SK-N-SH (cell line): Measurements from ENCODE around the gene NOS1. TPM values are rescaled to one million over a fixed set of nuclear protein-coding genes. Genes with fewer than 3 reads are reported as not detected.

ENCODE experiments used
- CTCF ChIA-PET: fragments of 300-600, 350-600 bp; formaldehyde crosslinking; extraction: SDS; loops from one replicate; lab custom pipeline; 2021; lab: Yijun Ruan, JAX
- POLR2A ChIA-PET: fragments of 350-600 bp; sonication (Branson Sonifier 250); formaldehyde crosslinking; extraction: SDS; loops from one replicate; lab custom pipeline; 2020; ENCODE audit warnings: antibody characterized with exemption, inconsistent platforms; lab: Yijun Ruan, JAX
- DNase-seq: peaks from one replicate; pipeline ENCODE4 v3.0.0; 2012
- H2AFZ ChIP-seq: fragments of 200-600 bp; sonication (generic); 2 replicates; pipeline ENCODE4 v1.8.1; 2016; ENCODE audit warnings: antibody characterized with exemption, mild to moderate bottlenecking, low read depth
- H3F3A ChIP-seq: fragments of 200-600 bp; sonication (generic); replicated peaks from 2 replicates; pipeline ENCODE3; 2016; ENCODE audit warnings: antibody characterized with exemption, mild to moderate bottlenecking; ENCODE audit not compliant: insufficient read depth
- H3K27ac ChIP-seq, 2 experiments: fragments of 200-500 bp in 1 of 2; fragments of 200-600 bp in 1 of 2; sonication (Bioruptor generic) in 1 of 2; sonication (generic), shearing (Covaris generic) in 1 of 2; 2 replicates each; pipeline versions ENCODE4 v1.5.1 to v1.6.1; 2014 to 2016; ENCODE audit warnings: low read depth in 2 of 2, inconsistent platforms in 1 of 2, low read length in 1 of 2, mild to moderate bottlenecking in 1 of 2, mixed read lengths in 1 of 2
- H3K27me3 ChIP-seq: fragments of 200-600 bp; sonication (generic), shearing (Covaris generic); 2 replicates; pipeline ENCODE4 v1.6.1; 2016; ENCODE audit warnings: mixed run types; ENCODE audit not compliant: insufficient read depth
- H3K36me3 ChIP-seq, 2 experiments: fragments of 200-500 bp in 1 of 2; fragments of 200-600 bp in 1 of 2; sonication (Bioruptor generic) in 1 of 2; sonication (generic) in 1 of 2; replicated peaks in 1 of 2; 2 replicates each; pipeline versions ENCODE3 to v1.5.1; 2014 to 2016; ENCODE audit warnings: low read length in 1 of 2, mild to moderate bottlenecking in 1 of 2; ENCODE audit not compliant: insufficient read depth in 2 of 2, control insufficient read depth in 1 of 2
- H3K4me1 ChIP-seq, 2 experiments: fragments of 200-500 bp in 1 of 2; fragments of 200-600 bp in 1 of 2; sonication (Bioruptor generic) in 1 of 2; sonication (generic), shearing (Covaris generic) in 1 of 2; 2 replicates each; pipeline versions ENCODE4 v1.5.1 to v1.6.1; 2014 to 2016; ENCODE audit warnings: low read depth in 1 of 2, low read length in 1 of 2, mixed run types in 1 of 2; ENCODE audit not compliant: insufficient read depth in 2 of 2, control insufficient read depth in 1 of 2
- H3K4me2 ChIP-seq: fragments of 200-600 bp; sonication (generic), shearing (Covaris generic); 2 replicates; pipeline ENCODE4 v1.6.1; 2017; ENCODE audit warnings: mixed run types
- H3K4me3 ChIP-seq, 2 experiments: fragments of 200-500 bp in 1 of 2; fragments of 200-600 bp in 1 of 2; sonication (Bioruptor generic) in 1 of 2; sonication (generic), shearing (Covaris generic) in 1 of 2; 2 replicates each; pipeline versions ENCODE4 v1.5.1 to v1.8.1; 2014 to 2016; ENCODE audit warnings: low read depth in 2 of 2, inconsistent platforms in 1 of 2, low read length in 1 of 2, mild to moderate bottlenecking in 1 of 2, mixed read lengths in 1 of 2, moderate library complexity in 1 of 2
- H3K79me2 ChIP-seq: fragments of 200-600 bp; sonication (generic); 2 replicates; pipeline ENCODE4 v1.8.1; 2017; ENCODE audit warnings: mild to moderate bottlenecking; ENCODE audit not compliant: insufficient read depth
- H3K9ac ChIP-seq: fragments of 200-600 bp; sonication (generic); 2 replicates; pipeline ENCODE4 v1.6.1; 2017; ENCODE audit warnings: mixed run types
- H3K9me2 ChIP-seq: fragments of 200-600 bp; sonication (generic); 2 replicates; pipeline ENCODE4 v1.6.1; 2017; ENCODE audit warnings: mixed run types
- H3K9me3 ChIP-seq: fragments of 200-600 bp; sonication (generic); 2 replicates; pipeline ENCODE4 v1.6.1; 2017; ENCODE audit warnings: mixed run types, mild to moderate bottlenecking, moderate library complexity
- H4K20me1 ChIP-seq: fragments of 200-600 bp; sonication (generic); 2 replicates; pipeline ENCODE4 v1.6.1; 2017; ENCODE audit warnings: mild to moderate bottlenecking, mixed run types; ENCODE audit not compliant: insufficient read depth
- CHD2 ChIP-seq: fragments of 150-350 bp; IDR thresholded peaks from 2 replicates; pipeline ENCODE4 v1.6.1; 2018; ENCODE audit warnings: low read length; ENCODE audit not compliant: partially characterized antibody
- CTCF ChIP-seq: fragments of 200-600 bp; sonication (generic); IDR thresholded peaks from 2 replicates; pipeline ENCODE4 v1.6.1; 2017; ENCODE audit warnings: antibody characterized with exemption, mild to moderate bottlenecking, moderate library complexity
- EP300 ChIP-seq, 2 experiments: IDR thresholded peaks; 2 replicates each; pipeline versions ENCODE4 v1.4.0 to v1.6.1; 2012; ENCODE audit warnings: borderline replicate concordance in 1 of 2, low read depth in 1 of 2, low read length in 1 of 2
- EZH2phosphoT487 ChIP-seq: fragments of 200-600 bp; sonication (generic); IDR thresholded peaks from 2 replicates; pipeline ENCODE4 v1.6.1; 2017; ENCODE audit warnings: low read depth, mixed run types, mild to moderate bottlenecking, antibody characterized with exemption, moderate library complexity, borderline replicate concordance
- FOXJ3 ChIP-seq: sonication (generic); formaldehyde crosslinking; IDR thresholded peaks from 2 replicates; pipeline ENCODE4 v1.5.1; 2020; ENCODE audit warnings: mild to moderate bottlenecking, missing genetic modification reagents
- GABPA ChIP-seq: IDR thresholded peaks from 2 replicates; pipeline ENCODE4 v1.4.0; 2012; ENCODE audit warnings: low read depth, mild to moderate bottlenecking
- IRF3 ChIP-seq: fragments of 150-350 bp; IDR thresholded peaks from 2 replicates; pipeline ENCODE4 v1.6.1; 2016; ENCODE audit warnings: mild to moderate bottlenecking, low read depth, low read length
- JUND ChIP-seq: IDR thresholded peaks from 2 replicates; pipeline ENCODE4 v1.4.0; 2012
- MAX ChIP-seq: IDR thresholded peaks from 2 replicates; pipeline ENCODE4 v1.4.0; 2012; ENCODE audit warnings: low read depth
- MEF2A ChIP-seq: IDR thresholded peaks from 2 replicates; pipeline ENCODE4 v1.4.0; 2012; ENCODE audit warnings: low read depth, borderline replicate concordance
- NFIC ChIP-seq: IDR thresholded peaks from 2 replicates; pipeline ENCODE4 v1.4.0; 2012; ENCODE audit warnings: borderline replicate concordance
- NRF1 ChIP-seq: IDR thresholded peaks from 2 replicates; pipeline ENCODE4 v1.6.1; 2012; ENCODE audit warnings: low read depth, mild to moderate bottlenecking, low read length
- RCOR1 ChIP-seq: fragments of 150-350 bp; IDR thresholded peaks from 2 replicates; pipeline ENCODE4 v1.6.1; 2017; ENCODE audit warnings: antibody characterized with exemption, low read length
- RFX5 ChIP-seq: IDR thresholded peaks from 2 replicates; pipeline ENCODE4 v1.6.1; 2012; ENCODE audit warnings: mild to moderate bottlenecking, improper control_type of control experiment, low read length
- RXRA ChIP-seq: IDR thresholded peaks from 2 replicates; pipeline ENCODE4 v1.4.0; 2012; ENCODE audit warnings: low read depth, mild to moderate bottlenecking, borderline replicate concordance
- SIN3A ChIP-seq: IDR thresholded peaks from 2 replicates; pipeline ENCODE4 v1.6.1; 2012; ENCODE audit warnings: low read depth, mild to moderate bottlenecking, low read length, moderate library complexity, borderline replicate concordance
- TCF12 ChIP-seq: IDR thresholded peaks from 2 replicates; pipeline ENCODE4 v1.4.0; 2012
- USF2 ChIP-seq: fragments of 150-350 bp; IDR thresholded peaks from 2 replicates; pipeline ENCODE4 v1.6.1; 2017; ENCODE audit warnings: antibody characterized with exemption, low read length, low read depth, borderline replicate concordance
- YY1 ChIP-seq: IDR thresholded peaks from 2 replicates; pipeline ENCODE4 v1.4.0; 2012; ENCODE audit warnings: low read depth, mild to moderate bottlenecking
- WGBS: methylation state at CpG from one replicate; pipeline ENCODE4 v1.1.6; 2017; ENCODE audit warnings: low lambda C conversion rate; 5-methylcytosine and 5-hydroxymethylcytosine counted together
- polyA plus RNA-seq, 3 experiments: library from polyadenylated mRNA; depleted of rRNA; stranded (reverse); fragments of >200 nt; gene quantifications; 2 replicates each; pipeline ENCODE4 v1.2.3, GENCODE V29; 2012

NOS1 gene
- polyA plus RNA-seq, 1 of the 3 experiments (the other 2 are of a cell fraction), result 0.02 TPM

- Histone ChIP-seq H3K79me2 (no peaks in the 10 kb centered on the region), H3K36me3 (no peaks in the 10 kb centered on the region), H3K27me3 (no peaks in the 10 kb centered on the region; the same call in 1 of the 2 replicates), H4K20me1 (no peaks in the 10 kb centered on the region), H3F3A (no peaks in the 10 kb centered on the region), H3K9me3 (no peaks in the 10 kb centered on the region), H3K27ac (no peak overlapping the region), H3K9ac (no peak overlapping the region), H3K4me2 (no peak overlapping the region), H3K4me3 (no peak overlapping the region), H3K4me1 (no peaks in the 10 kb centered on the region), H3K9me2 (no peaks in the 10 kb centered on the region), H2AFZ (no peak overlapping the region)
- CTCF ChIA-PET, result interaction anchor here (1.1 to 7.9 kb wide), 10 partner anchors 8 to 623 kb away, joined by 3 to 102 read pairs (median 42); no protein-coding TSS in a partner anchor
- no peak for DNase-seq
- POLR2A ChIA-PET, result no interaction called here
- no peak for TF ChIP-seq RFX5
- TF ChIP-seq RCOR1, result no peak
- 75% methylated on average over 6 of the region's 15 CpGs for WGBS
Measured at GRCh38 chr12:117234441-117234840, 127.0 kb downstream of the NOS1 start.

GRCh38 chr12:117231750-117232149, 129.7 kb downstream of the NOS1 start:
- 66% methylated on average over 8 of the region's 11 CpGs for WGBS
- Histone ChIP-seq H3K4me1 (no peaks in the 10 kb centered on the region), H2AFZ (no peak overlapping the region), H3K4me3 (no peak overlapping the region), H3K9me2 (no peaks in the 10 kb centered on the region), H3K9me3 (no peaks in the 10 kb centered on the region), H3F3A (no peaks in the 10 kb centered on the region), H3K4me2 (no peak overlapping the region), H3K27ac (no peak overlapping the region), H4K20me1 (no peaks in the 10 kb centered on the region), H3K27me3 (no peaks in the 10 kb centered on the region), H3K9ac (no peak overlapping the region), H3K36me3 (no peaks in the 10 kb centered on the region), H3K79me2 (no peaks in the 10 kb centered on the region)
- no peak for TF ChIP-seq NRF1
- TF ChIP-seq MAX, result no peak
- no peak for TF ChIP-seq RXRA
- TF ChIP-seq TCF12, result no peak
- TF ChIP-seq USF2, result no peak
- TF ChIP-seq GABPA, result no peak
- no peak for TF ChIP-seq NFIC
- no peak for TF ChIP-seq CHD2
- TF ChIP-seq EZH2phosphoT487, result no peak
- no peak for TF ChIP-seq IRF3
- TF ChIP-seq SIN3A, result no peak
- TF ChIP-seq FOXJ3 (CRISPR knock-in tag), result no peak
- TF ChIP-seq MEF2A, result no peak
- no peak for TF ChIP-seq YY1
- TF ChIP-seq JUND, result no peak
- TF ChIP-seq EP300 (IDR thresholded peaks at IDR 0.05; ENCODE audit: borderline replicate concordance in 1 of 2, low read depth in 1 of 2, low read length in 1 of 2), result no peak
- TF ChIP-seq RCOR1, result no peak
- no peak for TF ChIP-seq CTCF
- ChIA-PET POLR2A (no interaction called here), CTCF (interaction anchor here (0.7 to 7.9 kb wide), 10 partner anchors 12 to 829 kb away, joined by 3 to 87 read pairs (median 4); partner anchors contain the start of gene WSB2)
- no peak for DNase-seq
